Neuronal stem cell (in vitro differentiated cells): ENCODE data around the gene EPB41L4B.

Source experiments
- DNase-seq: peaks from one replicate; pipeline ENCODE4 v3.0.0-alpha.2; 2013; ENCODE audit warnings: low spot score
- H2AFZ ChIP-seq: one replicate; pipeline ENCODE4 v1.6.1; 2013; ENCODE audit warnings: mild to moderate bottlenecking, low read length, inconsistent platforms
- H2AK5ac ChIP-seq: 2 replicates; pipeline ENCODE4 v1.6.1; 2013; ENCODE audit warnings: low read depth, mild to moderate bottlenecking, inconsistent platforms, low read length, moderate library complexity, mixed read lengths
- H2BK120ac ChIP-seq: 2 replicates; pipeline ENCODE4 v1.6.1; 2013; ENCODE audit warnings: low read depth, mild to moderate bottlenecking, inconsistent platforms, low read length, moderate library complexity, mixed read lengths
- H2BK12ac ChIP-seq: one replicate; pipeline ENCODE4 v1.6.1; 2013; ENCODE audit warnings: low read length, inconsistent platforms
- H2BK15ac ChIP-seq: 2 replicates; pipeline ENCODE4 v1.6.1; 2013; ENCODE audit warnings: mild to moderate bottlenecking, low read length, inconsistent platforms, mixed read lengths
- H2BK5ac ChIP-seq: one replicate; pipeline ENCODE4 v1.6.1; 2013; ENCODE audit warnings: inconsistent platforms, mild to moderate bottlenecking, low read length, moderate library complexity
- H3K14ac ChIP-seq: one replicate; pipeline ENCODE4 v1.6.1; 2013; ENCODE audit warnings: low read length, inconsistent platforms
- H3K18ac ChIP-seq: 2 replicates; pipeline ENCODE4 v1.6.1; 2013; ENCODE audit warnings: low read length, inconsistent platforms
- H3K23ac ChIP-seq: 2 replicates; pipeline ENCODE4 v1.6.1; 2013; ENCODE audit warnings: low read depth, mild to moderate bottlenecking, mixed read lengths, low read length, inconsistent platforms; ENCODE audit not compliant: poor library complexity
- H3K27ac ChIP-seq: replicated peaks from 3 replicates; pipeline ENCODE4 v1.5.1; 2013; ENCODE audit warnings: low read length, inconsistent platforms
- H3K27me3 ChIP-seq, 3 experiments: 2 replicates each; pipeline ENCODE4 v1.6.1; 2013; ENCODE audit warnings: low read length in 3 of 3, mild to moderate bottlenecking in 2 of 3, inconsistent platforms in 1 of 3, low read depth in 1 of 3, mixed read lengths in 1 of 3, moderate library complexity in 1 of 3; ENCODE audit not compliant: control insufficient read depth in 3 of 3, insufficient read depth in 3 of 3
- H3K36me3 ChIP-seq, 2 donors: replicated peaks in 1 of 2; 2 replicates each; pipeline ENCODE4 v1.6.1; 2013; ENCODE audit warnings: low read length in 2 of 2; ENCODE audit not compliant: control insufficient read depth in 2 of 2, insufficient read depth in 2 of 2
- H3K4ac ChIP-seq: 2 replicates; pipeline ENCODE4 v1.6.1; 2013; ENCODE audit warnings: inconsistent platforms, mild to moderate bottlenecking, low read length, moderate library complexity
- H3K4me1 ChIP-seq, 2 donors: 1 replicate in 1 of 2; 2 replicates in 1 of 2; pipeline ENCODE4 v1.6.1; 2013; ENCODE audit warnings: low read length in 2 of 2, low read depth in 1 of 2; ENCODE audit not compliant: control insufficient read depth in 2 of 2, insufficient read depth in 1 of 2
- H3K4me2 ChIP-seq: one replicate; pipeline ENCODE4 v1.6.1; 2013; ENCODE audit warnings: mild to moderate bottlenecking, low read length, inconsistent platforms; ENCODE audit not compliant: insufficient read depth, poor library complexity, severe bottlenecking
- H3K4me3 ChIP-seq, 2 donors: 2 replicates each; pipeline ENCODE4 v1.5.1; 2013; ENCODE audit warnings: low read length in 2 of 2, mild to moderate bottlenecking in 2 of 2, inconsistent platforms in 1 of 2, moderate library complexity in 1 of 2
- H3K79me1 ChIP-seq: one replicate; pipeline ENCODE4 v1.6.1; 2013; ENCODE audit warnings: low read depth, mild to moderate bottlenecking, inconsistent platforms, low read length, moderate library complexity
- H3K9ac ChIP-seq: one replicate; pipeline ENCODE4 v1.6.1; 2013; ENCODE audit warnings: mild to moderate bottlenecking, low read depth, low read length, inconsistent platforms; ENCODE audit not compliant: poor library complexity
- H3K9me3 ChIP-seq, 2 donors: replicated peaks in 1 of 2; 2 replicates each; pipeline versions ENCODE3 to v1.6.1; 2013; ENCODE audit warnings: low read length in 2 of 2, mild to moderate bottlenecking in 2 of 2, inconsistent platforms in 1 of 2, low read depth in 1 of 2, mixed read lengths in 1 of 2, moderate library complexity in 1 of 2; ENCODE audit not compliant: control insufficient read depth in 2 of 2, insufficient read depth in 1 of 2
- H4K8ac ChIP-seq: one replicate; pipeline ENCODE4 v1.6.1; 2013; ENCODE audit warnings: low read depth, mild to moderate bottlenecking, inconsistent platforms, low read length, moderate library complexity
- H4K91ac ChIP-seq: one replicate; pipeline ENCODE4 v1.6.1; 2013; ENCODE audit warnings: low read length, low read depth, mild to moderate bottlenecking, inconsistent platforms; ENCODE audit not compliant: poor library complexity
- WGBS, 2 donors: extraction: QIAGEN DNeasy Blood & Tissue Kit; methylation state at CpG; one replicate each; pipeline ENCODE4 v1.1.7; 2013; ENCODE audit warnings: missing lambda C conversion rate in 2 of 2, mixed read lengths in 1 of 2; ENCODE audit not compliant: insufficient read length in 2 of 2, insufficient replicate concordance in 1 of 2; ENCODE audit errors: extremely low coverage in 2 of 2; 5-methylcytosine and 5-hydroxymethylcytosine counted together

EPB41L4B gene

DNA sequence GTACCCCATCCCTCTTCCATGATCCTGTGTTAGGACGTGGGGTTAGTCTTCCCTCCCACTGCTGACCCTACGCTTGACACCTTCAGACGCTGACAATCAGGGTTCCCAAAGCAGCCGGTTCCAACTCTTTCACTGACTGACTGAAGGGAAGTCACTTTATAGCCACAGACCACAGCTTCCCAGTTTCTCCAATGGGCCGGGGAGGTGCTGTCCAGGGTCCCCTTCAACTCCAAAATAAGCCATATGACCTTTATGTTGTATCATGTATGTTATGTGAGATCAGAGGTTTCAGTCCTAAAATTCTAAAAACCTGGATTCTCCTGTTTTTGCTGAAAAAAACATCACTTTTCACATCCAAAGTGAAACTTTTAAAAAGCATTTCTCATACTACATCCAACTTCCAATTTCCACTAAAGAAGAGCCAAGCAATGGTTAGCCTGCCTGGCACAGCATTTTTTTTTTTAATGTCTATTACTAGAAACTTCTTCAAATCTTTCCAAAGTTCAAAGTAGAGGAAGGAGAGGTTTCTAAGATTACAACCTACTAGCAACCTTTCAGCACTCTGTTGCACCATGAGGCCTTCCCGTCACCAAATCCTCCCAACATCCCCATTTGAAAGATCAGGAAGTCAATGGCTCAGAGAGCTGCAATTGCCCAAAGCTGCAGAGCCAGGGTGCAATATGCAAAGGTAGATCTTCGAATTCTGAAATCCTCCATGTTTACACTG lies 5.2 kb downstream of the EPB41L4B start:
- Histone ChIP-seq H2BK15ac (no peak overlapping the region), H3K79me1 (no peaks in the 10 kb centered on the region), H3K4me1 (peaks cover 6 to 9% of the 10 kb centered on the region in 2 donors), H3K27ac (no peak overlapping the region), H3K14ac (no peak overlapping the region), H3K9ac (no peak overlapping the region), H3K36me3 (no peaks in the 10 kb centered on the region), H3K9me3 (no peaks in the 10 kb centered on the region), H4K8ac (no peak overlapping the region), H2BK5ac (no peak overlapping the region), H3K4ac (no peak overlapping the region), H4K91ac (no peak overlapping the region), H2BK12ac (no peak overlapping the region), H2AK5ac (no peak overlapping the region), H3K27me3 (peaks cover 5 to 49% (median 18%) of the 10 kb centered on the region in 3 experiments), H3K4me3 (no peak overlapping the region), H3K4me2 (no peak overlapping the region), H2AFZ (no peak overlapping the region), H3K23ac (no peak overlapping the region), H2BK120ac (no peak overlapping the region), H3K18ac (no peak overlapping the region)
- DNase-seq, result no peak
- WGBS, 2 donors, result no CpG with 5 or more reads among the region's 7 CpGs

GRCh38 chr9:109314011-109314531 lies 6.8 kb downstream of the EPB41L4B start:
- Histone ChIP-seq H3K18ac (peak overlapping the region; percentile 7), H4K91ac (no peak overlapping the region), H3K9ac (no peak overlapping the region), H3K9me3 (no peaks in the 10 kb centered on the region), H2AK5ac (no peak overlapping the region), H3K36me3 (no peaks in the 10 kb centered on the region), H3K23ac (no peak overlapping the region), H3K4me3 (no peak overlapping the region), H3K4ac (no peak overlapping the region), H2AFZ (no peak overlapping the region), H3K4me1 (peaks cover 6 to 7% of the 10 kb centered on the region in 2 donors), H2BK15ac (no peak overlapping the region), H2BK120ac (no peak overlapping the region), H3K4me2 (no peak overlapping the region), H4K8ac (no peak overlapping the region), H2BK12ac (no peak overlapping the region), H3K27ac (no peak overlapping the region), H3K14ac (no peak overlapping the region), H2BK5ac (no peak overlapping the region), H3K27me3 (peaks cover 0 to 40% (median 8%) of the 10 kb centered on the region in 3 experiments), H3K79me1 (no peaks in the 10 kb centered on the region)
- WGBS, 2 donors, result no CpG with 5 or more reads among the region's 13 CpGs
- no peak for DNase-seq

- WGBS, 2 donors, result no CpG with 5 or more reads among the region's 4 CpGs
- Histone ChIP-seq H3K18ac (no peak overlapping the region), H3K9me3 (no peaks in the 10 kb centered on the region), H3K14ac (no peak overlapping the region), H2AFZ (no peak overlapping the region), H3K4me2 (no peak overlapping the region), H3K9ac (no peak overlapping the region), H3K27me3 (peaks cover 0 to 33% (median 3%) of the 10 kb centered on the region in 3 experiments), H2AK5ac (no peak overlapping the region), H3K4me1 (peaks cover 4 to 7% of the 10 kb centered on the region in 2 donors), H2BK5ac (no peak overlapping the region), H2BK120ac (no peak overlapping the region), H2BK12ac (no peak overlapping the region), H2BK15ac (no peak overlapping the region), H3K79me1 (no peaks in the 10 kb centered on the region), H3K27ac (no peak overlapping the region), H3K36me3 (no peaks in the 10 kb centered on the region), H4K91ac (no peak overlapping the region), H3K23ac (no peak overlapping the region), H3K4ac (no peak overlapping the region), H3K4me3 (no peak overlapping the region), H4K8ac (no peak overlapping the region)
- no peak for DNase-seq
Observed at GRCh38 chr9:109313351-109313750, 7.5 kb downstream of the EPB41L4B start.

DNA sequence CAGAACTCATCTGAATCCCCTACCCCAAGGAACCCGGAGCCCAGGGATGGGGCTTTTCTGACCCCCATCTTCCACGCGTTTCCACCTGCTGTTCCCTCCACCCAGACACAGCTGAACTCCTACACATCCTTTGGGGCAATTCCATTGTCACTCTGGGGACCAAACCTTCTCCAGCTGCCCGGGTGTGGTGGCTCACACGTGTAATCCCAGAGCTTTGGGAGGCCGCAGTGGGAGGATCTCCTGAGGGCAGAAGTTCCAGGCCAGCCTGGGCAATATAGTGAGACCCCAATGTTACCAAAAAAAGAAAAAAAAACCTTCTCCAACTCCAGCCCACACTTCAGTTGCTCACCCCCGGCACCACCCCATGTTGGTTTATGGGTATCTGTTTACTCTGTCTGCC lies 8.1 kb downstream of the EPB41L4B start:
- no peak overlapping the region for H2BK12ac ChIP-seq
- no peak overlapping the region for H4K91ac ChIP-seq
- H2BK15ac ChIP-seq, result no peak overlapping the region
- no peak overlapping the region for H3K9ac ChIP-seq
- no peak overlapping the region for H3K4ac ChIP-seq
- no peaks in the 10 kb centered on the region for H3K9me3 ChIP-seq
- no peak for DNase-seq
- H3K4me2 ChIP-seq, result no peak overlapping the region
- H2BK5ac ChIP-seq, result no peak overlapping the region
- no peak overlapping the region for H3K23ac ChIP-seq
- no CpG with 5 or more reads among the region's 7 CpGs for WGBS, 2 donors
- H3K36me3 ChIP-seq, result no peaks in the 10 kb centered on the region
- no peak overlapping the region for H2AFZ ChIP-seq
- H3K14ac ChIP-seq, result no peak overlapping the region
- H4K8ac ChIP-seq, result no peak overlapping the region
- H3K27ac ChIP-seq, result no peak overlapping the region
- no peak overlapping the region for H2AK5ac ChIP-seq
- no peak overlapping the region for H3K18ac ChIP-seq
- no peak overlapping the region for H2BK120ac ChIP-seq
- no peak overlapping the region for H3K4me3 ChIP-seq
- no peaks in the 10 kb centered on the region for H3K79me1 ChIP-seq
- H3K4me1 ChIP-seq, result peaks cover 3% of the 10 kb centered on the region in 2 donors
- H3K27me3 ChIP-seq, result peaks cover 0 to 27% (median 0%) of the 10 kb centered on the region in 3 experiments
